GM12872 (cell line): ENCODE data around the gene WDR59.

ENCODE experiments used
- TF ChIP-seq, protein P1 (sequence below): IDR thresholded peaks from 3 replicates; pipeline ENCODE4 v1.5.1; 2011; ENCODE audit warnings: low read depth, mild to moderate bottlenecking, low read length, moderate library complexity; ENCODE audit not compliant: insufficient read depth

The WDR59 gene

GRCh38 chr16:74888888-74889287, 96.0 kb downstream of the WDR59 start:
- TF ChIP-seq, protein P1, sequence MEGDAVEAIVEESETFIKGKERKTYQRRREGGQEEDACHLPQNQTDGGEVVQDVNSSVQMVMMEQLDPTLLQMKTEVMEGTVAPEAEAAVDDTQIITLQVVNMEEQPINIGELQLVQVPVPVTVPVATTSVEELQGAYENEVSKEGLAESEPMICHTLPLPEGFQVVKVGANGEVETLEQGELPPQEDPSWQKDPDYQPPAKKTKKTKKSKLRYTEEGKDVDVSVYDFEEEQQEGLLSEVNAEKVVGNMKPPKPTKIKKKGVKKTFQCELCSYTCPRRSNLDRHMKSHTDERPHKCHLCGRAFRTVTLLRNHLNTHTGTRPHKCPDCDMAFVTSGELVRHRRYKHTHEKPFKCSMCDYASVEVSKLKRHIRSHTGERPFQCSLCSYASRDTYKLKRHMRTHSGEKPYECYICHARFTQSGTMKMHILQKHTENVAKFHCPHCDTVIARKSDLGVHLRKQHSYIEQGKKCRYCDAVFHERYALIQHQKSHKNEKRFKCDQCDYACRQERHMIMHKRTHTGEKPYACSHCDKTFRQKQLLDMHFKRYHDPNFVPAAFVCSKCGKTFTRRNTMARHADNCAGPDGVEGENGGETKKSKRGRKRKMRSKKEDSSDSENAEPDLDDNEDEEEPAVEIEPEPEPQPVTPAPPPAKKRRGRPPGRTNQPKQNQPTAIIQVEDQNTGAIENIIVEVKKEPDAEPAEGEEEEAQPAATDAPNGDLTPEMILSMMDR = no peak

DNA sequence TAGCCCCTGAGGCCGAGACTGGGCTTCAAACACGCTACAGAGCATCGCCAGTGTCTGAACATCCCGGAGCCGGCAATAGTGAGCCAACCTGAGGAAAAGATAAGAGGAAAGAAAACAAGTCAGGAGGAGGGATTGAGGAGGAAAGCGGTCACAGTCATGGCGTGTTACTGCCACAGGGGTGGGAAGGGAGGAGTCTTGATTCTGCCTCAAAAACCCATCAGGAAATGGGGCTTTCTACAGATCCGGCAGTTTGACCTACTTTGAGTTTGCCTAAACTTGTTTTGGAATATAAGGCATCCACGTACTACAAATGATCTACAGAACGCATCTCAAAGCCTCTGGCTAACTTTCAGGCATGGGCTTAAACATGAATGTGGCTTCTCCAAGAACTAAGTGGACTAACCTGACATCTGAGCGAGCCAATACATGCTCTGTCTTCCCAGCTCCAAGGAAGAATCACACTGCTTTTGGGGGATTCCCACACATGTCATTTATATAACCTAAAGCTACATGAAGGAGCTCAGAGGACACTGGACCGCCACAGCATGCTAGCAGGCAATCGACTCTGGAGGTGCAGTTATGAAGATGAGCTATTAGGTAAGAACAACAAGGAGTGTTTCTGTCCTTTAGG, 96.6 kb downstream of the WDR59 start:
- TF ChIP-seq, protein P1 = no peak

DNA sequence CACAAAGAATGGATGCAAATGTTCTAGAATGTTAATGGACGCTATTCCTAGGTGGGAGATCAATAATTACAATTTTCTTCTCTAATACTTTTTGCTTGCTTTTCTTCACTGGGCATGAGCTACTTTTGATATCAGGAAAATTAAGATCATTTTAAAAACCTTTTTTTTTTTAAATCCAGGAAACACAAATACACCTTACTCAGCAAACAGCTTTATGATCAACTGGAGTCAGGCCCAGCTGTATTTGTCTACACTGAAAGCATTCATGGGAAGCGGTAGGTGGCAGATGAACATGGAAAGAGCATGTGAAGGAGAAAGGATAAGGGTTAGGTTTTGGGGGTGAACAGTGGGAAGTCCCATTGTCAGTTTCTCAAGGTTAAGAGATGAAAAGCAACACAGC, 97.8 kb downstream of the WDR59 start:
- TF ChIP-seq, protein P1 = no peak

DNA sequence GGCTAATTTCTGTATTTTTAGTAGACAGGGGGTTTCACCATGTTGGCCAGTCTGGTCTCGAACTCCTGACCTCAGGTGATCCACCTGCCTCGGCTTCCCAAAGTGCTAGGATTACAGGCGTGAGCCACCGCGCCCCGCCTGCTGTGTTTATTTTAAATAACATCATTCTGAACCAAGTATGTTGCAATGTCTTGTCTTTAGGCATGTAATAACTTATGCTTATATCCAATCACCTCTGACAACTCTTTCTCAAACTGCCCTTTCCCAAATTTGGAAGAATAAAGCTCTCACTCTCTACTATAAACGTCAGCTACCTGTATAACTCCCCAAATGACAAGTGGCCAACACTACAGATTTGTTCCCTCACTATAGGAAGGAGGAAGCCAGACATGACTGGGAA, 107.2 kb downstream of the WDR59 start:
- TF ChIP-seq, protein P1 = no peak

- TF ChIP-seq, protein P1 = no peak
Observed at GRCh38 chr16:74874912-74875546, 109.9 kb downstream of the WDR59 start.

GRCh38 chr16:74874123-74874522, 110.8 kb downstream of the WDR59 start:
- TF ChIP-seq, protein P1 = no peak

DNA sequence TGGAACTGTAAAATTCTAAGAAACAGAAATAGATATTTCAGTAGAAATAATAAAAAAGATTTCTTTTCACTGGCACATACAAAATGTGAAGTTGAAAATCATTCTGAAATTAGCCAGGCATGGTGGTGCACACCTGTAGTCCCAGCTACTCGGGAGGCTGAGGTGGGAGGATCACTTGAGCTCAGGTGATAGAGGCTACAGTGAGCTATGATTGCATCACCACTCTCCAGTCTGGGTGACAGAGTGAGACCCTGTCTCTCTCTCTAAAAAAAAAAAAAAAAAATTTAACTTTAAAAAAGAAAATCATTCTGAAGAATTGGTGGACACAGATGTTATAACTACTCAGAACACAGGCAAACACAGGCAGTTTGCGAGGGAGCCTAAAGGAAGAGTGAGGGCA, 112.6 kb downstream of the WDR59 start:
- TF ChIP-seq, protein P1 = no peak
